ENCODE data around the gene GANC.

DNA sequence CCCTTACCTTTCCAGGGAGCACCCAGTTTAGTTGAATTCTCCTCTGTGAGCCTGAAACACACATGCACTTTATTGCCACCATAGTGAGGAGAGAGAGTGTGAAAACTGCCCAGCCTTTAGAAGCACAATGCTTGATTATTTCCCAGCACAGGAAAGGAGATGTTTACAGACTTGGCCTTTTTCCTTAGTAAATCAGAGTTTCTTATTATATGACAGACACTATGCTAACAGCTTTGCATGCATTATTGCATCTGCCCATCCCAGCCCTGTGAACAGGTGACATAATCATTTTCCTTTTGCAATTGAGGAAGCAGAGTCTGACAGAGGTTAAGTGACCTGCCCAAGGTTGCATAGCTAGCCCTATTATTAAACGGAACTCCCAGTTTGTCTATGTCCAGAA lies 122.8 kb downstream of the GANC start:
- TF ChIP-seq CTCF (conservative IDR thresholded peaks at IDR 0.05) = no peak
- no peak for TF ChIP-seq ZFX (IDR thresholded peaks at IDR 0.05)
